Measurements from ENCODE around the gene UBA5. TPM values are rescaled to one million over a fixed set of nuclear protein-coding genes. Genes with fewer than 3 reads are reported as not detected.

The UBA5 gene
- total RNA-seq, 1 experiment from 2014 or later = 38.6 TPM

DNA sequence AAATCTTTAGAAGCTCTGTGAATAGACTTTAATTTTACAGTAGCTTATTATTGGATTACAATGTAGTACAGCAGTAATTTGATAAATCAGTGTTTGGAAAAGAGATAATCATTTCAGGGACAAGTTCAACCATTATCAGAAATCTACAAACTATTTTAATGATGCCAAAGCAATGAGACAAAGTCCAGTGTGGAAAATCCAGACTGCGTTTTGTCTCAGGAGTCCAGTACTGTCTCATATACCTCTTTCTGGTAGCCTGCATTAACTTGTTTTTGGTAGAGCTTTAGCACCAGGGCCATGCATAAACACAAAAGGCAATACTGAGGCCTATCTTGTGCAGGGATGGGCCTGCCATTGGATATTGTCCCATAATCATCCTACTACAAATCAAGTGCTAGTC, 43.3 kb upstream of the UBA5 start:
- ATAC-seq (no peak), DNase-seq (ENCODE audit: low spot score) (no peak)
- Mint-ChIP-seq H3K9me3 (peaks cover 12% of the 10 kb centered on the region), H3K27me3 (ENCODE audit: low read depth) (no peaks in the 10 kb centered on the region), H3K4me1 (no peaks in the 10 kb centered on the region), H3K4me3 (no peak overlapping the region), H3K36me3 (peaks cover 14% of the 10 kb centered on the region), H3K27ac (no peak overlapping the region)
- TF ChIP-seq ATF1 (CRISPR knock-in tag; IDR thresholded peaks at IDR 0.05) = no peak
- TF ChIP-seq, protein P1, sequence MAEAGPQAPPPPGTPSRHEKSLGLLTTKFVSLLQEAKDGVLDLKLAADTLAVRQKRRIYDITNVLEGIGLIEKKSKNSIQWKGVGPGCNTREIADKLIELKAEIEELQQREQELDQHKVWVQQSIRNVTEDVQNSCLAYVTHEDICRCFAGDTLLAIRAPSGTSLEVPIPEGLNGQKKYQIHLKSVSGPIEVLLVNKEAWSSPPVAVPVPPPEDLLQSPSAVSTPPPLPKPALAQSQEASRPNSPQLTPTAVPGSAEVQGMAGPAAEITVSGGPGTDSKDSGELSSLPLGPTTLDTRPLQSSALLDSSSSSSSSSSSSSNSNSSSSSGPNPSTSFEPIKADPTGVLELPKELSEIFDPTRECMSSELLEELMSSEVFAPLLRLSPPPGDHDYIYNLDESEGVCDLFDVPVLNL (CRISPR knock-in tag; IDR thresholded peaks at IDR 0.05; ENCODE audit: borderline replicate concordance, low read depth) = no peak
- no peak for TF ChIP-seq ZNF396 (CRISPR knock-in tag; IDR thresholded peaks at IDR 0.05; ENCODE audit: borderline replicate concordance)
- TF ChIP-seq NR2C2 (CRISPR knock-in tag; IDR thresholded peaks at IDR 0.05) = no peak
- no peak for TF ChIP-seq KAT7 (CRISPR knock-in tag; IDR thresholded peaks at IDR 0.05; ENCODE audit: borderline replicate concordance)
- no peak for TF ChIP-seq MYBL2 (CRISPR knock-in tag; IDR thresholded peaks at IDR 0.05)
- no peak for TF ChIP-seq NR1H2 (CRISPR knock-in tag; IDR thresholded peaks at IDR 0.05)
- TF ChIP-seq JUN (CRISPR knock-in tag; IDR thresholded peaks at IDR 0.05) = no peak
- no peak for TF ChIP-seq CREB1 (CRISPR knock-in tag; IDR thresholded peaks at IDR 0.05)
- TF ChIP-seq, protein P2, sequence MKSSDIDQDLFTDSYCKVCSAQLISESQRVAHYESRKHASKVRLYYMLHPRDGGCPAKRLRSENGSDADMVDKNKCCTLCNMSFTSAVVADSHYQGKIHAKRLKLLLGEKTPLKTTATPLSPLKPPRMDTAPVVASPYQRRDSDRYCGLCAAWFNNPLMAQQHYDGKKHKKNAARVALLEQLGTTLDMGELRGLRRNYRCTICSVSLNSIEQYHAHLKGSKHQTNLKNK (CRISPR knock-in tag; IDR thresholded peaks at IDR 0.05) = no peak
- TF ChIP-seq RELA (CRISPR knock-in tag; IDR thresholded peaks at IDR 0.05; ENCODE audit: borderline replicate concordance) = no peak
- no peak for TF ChIP-seq TP53 (CRISPR knock-in tag; IDR thresholded peaks at IDR 0.05)
- TF ChIP-seq, protein P3, sequence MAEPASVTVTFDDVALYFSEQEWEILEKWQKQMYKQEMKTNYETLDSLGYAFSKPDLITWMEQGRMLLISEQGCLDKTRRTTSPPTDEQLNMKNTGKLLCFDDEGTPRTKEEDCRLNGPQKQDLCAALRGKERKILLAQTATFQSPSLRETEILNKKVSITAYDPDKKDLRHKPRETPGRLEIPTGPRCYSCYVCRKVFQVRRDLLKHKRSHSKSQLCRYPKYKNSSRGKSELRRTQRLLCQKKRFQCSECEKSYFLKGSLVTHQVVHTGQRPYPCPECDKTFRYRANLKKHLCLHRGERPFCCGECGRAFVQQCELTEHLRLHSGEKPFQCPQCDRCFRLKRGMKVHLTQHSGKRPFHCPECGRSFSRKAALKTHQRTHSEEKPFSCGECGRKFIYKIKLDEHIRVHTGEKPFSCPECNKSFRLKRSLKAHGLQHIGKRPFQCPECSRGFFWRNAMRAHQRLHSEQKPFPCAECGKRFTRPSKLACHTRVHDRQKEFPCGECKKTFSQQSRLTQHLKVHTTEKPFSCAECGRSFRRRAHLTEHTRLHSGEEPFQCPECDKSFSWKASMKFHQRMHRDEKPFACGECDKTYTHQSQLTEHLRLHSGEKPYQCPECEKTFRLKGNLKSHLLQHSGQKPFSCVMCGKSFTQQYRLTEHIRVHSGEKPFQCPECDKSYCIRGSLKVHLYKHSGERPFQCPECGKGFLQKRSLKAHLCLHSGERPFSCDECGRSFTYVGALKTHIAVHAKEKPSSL (CRISPR knock-in tag; conservative IDR thresholded peaks at IDR 0.05) = no peak
- TF ChIP-seq ZNF671 (CRISPR knock-in tag; IDR thresholded peaks at IDR 0.05) = no peak
- no peak for TF ChIP-seq PRRX2 (CRISPR knock-in tag; IDR thresholded peaks at IDR 0.05)
- no peak for TF ChIP-seq NFYB (CRISPR knock-in tag; conservative IDR thresholded peaks at IDR 0.05; ENCODE audit: low read depth)
- TF ChIP-seq GTF2I (CRISPR knock-in tag; conservative IDR thresholded peaks at IDR 0.05) = no peak
- TF ChIP-seq, protein P4, sequence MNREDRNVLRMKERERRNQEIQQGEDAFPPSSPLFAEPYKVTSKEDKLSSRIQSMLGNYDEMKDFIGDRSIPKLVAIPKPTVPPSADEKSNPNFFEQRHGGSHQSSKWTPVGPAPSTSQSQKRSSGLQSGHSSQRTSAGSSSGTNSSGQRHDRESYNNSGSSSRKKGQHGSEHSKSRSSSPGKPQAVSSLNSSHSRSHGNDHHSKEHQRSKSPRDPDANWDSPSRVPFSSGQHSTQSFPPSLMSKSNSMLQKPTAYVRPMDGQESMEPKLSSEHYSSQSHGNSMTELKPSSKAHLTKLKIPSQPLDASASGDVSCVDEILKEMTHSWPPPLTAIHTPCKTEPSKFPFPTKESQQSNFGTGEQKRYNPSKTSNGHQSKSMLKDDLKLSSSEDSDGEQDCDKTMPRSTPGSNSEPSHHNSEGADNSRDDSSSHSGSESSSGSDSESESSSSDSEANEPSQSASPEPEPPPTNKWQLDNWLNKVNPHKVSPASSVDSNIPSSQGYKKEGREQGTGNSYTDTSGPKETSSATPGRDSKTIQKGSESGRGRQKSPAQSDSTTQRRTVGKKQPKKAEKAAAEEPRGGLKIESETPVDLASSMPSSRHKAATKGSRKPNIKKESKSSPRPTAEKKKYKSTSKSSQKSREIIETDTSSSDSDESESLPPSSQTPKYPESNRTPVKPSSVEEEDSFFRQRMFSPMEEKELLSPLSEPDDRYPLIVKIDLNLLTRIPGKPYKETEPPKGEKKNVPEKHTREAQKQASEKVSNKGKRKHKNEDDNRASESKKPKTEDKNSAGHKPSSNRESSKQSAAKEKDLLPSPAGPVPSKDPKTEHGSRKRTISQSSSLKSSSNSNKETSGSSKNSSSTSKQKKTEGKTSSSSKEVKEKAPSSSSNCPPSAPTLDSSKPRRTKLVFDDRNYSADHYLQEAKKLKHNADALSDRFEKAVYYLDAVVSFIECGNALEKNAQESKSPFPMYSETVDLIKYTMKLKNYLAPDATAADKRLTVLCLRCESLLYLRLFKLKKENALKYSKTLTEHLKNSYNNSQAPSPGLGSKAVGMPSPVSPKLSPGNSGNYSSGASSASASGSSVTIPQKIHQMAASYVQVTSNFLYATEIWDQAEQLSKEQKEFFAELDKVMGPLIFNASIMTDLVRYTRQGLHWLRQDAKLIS (CRISPR knock-in tag; IDR thresholded peaks at IDR 0.05; ENCODE audit: borderline replicate concordance) = no peak
- TF ChIP-seq ZNF219 (CRISPR knock-in tag; IDR thresholded peaks at IDR 0.05; ENCODE audit: borderline replicate concordance) = no peak
- ChIA-PET CTCF (no interaction called here), POLR2A (no interaction called here)

DNA sequence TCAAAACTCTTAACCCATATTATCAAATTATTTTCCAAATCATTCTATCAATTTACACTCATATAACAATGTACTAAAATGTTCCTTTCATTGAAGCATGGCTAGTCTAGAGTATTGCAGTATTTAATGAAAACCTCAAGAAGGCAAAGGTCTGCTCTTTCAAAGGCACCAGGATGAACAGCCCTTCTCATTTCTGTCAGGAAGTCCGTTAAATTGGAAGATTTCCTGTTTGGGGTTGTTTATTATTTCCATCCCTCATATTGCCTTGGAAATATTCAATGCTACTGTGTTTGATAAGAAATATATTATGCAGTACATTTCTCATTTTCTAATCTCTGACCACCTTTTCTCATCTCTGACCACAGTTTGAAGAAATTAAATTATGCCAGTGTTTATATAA, 38.0 kb upstream of the UBA5 start:
- H3K36me3 Mint-ChIP-seq = no peaks in the 10 kb centered on the region
- H3K27me3 Mint-ChIP-seq (ENCODE audit: low read depth) = no peaks in the 10 kb centered on the region
- DNase-seq (ENCODE audit: low spot score) (no peak), ATAC-seq (no peak)
- no peak overlapping the region for H3K4me3 Mint-ChIP-seq
- ChIA-PET CTCF (no interaction called here), POLR2A (no interaction called here)
- no peaks in the 10 kb centered on the region for H3K9me3 Mint-ChIP-seq
- peaks cover 21% of the 10 kb centered on the region for H3K4me1 Mint-ChIP-seq
- H3K27ac Mint-ChIP-seq = no peak overlapping the region
- TF ChIP-seq, protein P5, sequence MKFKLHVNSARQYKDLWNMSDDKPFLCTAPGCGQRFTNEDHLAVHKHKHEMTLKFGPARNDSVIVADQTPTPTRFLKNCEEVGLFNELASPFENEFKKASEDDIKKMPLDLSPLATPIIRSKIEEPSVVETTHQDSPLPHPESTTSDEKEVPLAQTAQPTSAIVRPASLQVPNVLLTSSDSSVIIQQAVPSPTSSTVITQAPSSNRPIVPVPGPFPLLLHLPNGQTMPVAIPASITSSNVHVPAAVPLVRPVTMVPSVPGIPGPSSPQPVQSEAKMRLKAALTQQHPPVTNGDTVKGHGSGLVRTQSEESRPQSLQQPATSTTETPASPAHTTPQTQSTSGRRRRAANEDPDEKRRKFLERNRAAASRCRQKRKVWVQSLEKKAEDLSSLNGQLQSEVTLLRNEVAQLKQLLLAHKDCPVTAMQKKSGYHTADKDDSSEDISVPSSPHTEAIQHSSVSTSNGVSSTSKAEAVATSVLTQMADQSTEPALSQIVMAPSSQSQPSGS (CRISPR knock-in tag; IDR thresholded peaks at IDR 0.05; ENCODE audit: borderline replicate concordance, low read depth) = no peak
- no peak for TF ChIP-seq ZNF671 (CRISPR knock-in tag; IDR thresholded peaks at IDR 0.05)
- no peak for TF ChIP-seq SMAD4 (CRISPR knock-in tag; IDR thresholded peaks at IDR 0.05)
- TF ChIP-seq HMGA2 (CRISPR knock-in tag; IDR thresholded peaks at IDR 0.05) = no peak
- no peak for TF ChIP-seq TCF7 (CRISPR knock-in tag; IDR thresholded peaks at IDR 0.05; ENCODE audit: low read depth)
- TF ChIP-seq CBFB (CRISPR knock-in tag; IDR thresholded peaks at IDR 0.05; ENCODE audit: low read depth) = no peak
- TF ChIP-seq, protein P6, sequence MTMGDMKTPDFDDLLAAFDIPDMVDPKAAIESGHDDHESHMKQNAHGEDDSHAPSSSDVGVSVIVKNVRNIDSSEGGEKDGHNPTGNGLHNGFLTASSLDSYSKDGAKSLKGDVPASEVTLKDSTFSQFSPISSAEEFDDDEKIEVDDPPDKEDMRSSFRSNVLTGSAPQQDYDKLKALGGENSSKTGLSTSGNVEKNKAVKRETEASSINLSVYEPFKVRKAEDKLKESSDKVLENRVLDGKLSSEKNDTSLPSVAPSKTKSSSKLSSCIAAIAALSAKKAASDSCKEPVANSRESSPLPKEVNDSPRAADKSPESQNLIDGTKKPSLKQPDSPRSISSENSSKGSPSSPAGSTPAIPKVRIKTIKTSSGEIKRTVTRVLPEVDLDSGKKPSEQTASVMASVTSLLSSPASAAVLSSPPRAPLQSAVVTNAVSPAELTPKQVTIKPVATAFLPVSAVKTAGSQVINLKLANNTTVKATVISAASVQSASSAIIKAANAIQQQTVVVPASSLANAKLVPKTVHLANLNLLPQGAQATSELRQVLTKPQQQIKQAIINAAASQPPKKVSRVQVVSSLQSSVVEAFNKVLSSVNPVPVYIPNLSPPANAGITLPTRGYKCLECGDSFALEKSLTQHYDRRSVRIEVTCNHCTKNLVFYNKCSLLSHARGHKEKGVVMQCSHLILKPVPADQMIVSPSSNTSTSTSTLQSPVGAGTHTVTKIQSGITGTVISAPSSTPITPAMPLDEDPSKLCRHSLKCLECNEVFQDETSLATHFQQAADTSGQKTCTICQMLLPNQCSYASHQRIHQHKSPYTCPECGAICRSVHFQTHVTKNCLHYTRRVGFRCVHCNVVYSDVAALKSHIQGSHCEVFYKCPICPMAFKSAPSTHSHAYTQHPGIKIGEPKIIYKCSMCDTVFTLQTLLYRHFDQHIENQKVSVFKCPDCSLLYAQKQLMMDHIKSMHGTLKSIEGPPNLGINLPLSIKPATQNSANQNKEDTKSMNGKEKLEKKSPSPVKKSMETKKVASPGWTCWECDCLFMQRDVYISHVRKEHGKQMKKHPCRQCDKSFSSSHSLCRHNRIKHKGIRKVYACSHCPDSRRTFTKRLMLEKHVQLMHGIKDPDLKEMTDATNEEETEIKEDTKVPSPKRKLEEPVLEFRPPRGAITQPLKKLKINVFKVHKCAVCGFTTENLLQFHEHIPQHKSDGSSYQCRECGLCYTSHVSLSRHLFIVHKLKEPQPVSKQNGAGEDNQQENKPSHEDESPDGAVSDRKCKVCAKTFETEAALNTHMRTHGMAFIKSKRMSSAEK (CRISPR knock-in tag; IDR thresholded peaks at IDR 0.05; ENCODE audit: borderline replicate concordance) = no peak

Data from WTC11 (cell line).